Thyroid gland (tissue), 4 donors: ENCODE measurements around the gene CDKN2AIPNL. TPM values are rescaled to one million over a fixed set of nuclear protein-coding genes. Genes with fewer than 3 reads are reported as not detected.

Experiments used
- DNase-seq, 2 donors: peaks; one replicate each; pipeline ENCODE4 v3.0.0-alpha.2; 2019
- H3K27ac ChIP-seq, 3 donors: fragments of 200-600 bp; sonication (generic); 1 replicate in 2 of 3; 2 replicates in 1 of 3; pipeline ENCODE4 v1.5.1; 2016 to 2019; ENCODE audit warnings: mild to moderate bottlenecking in 1 of 3, moderate library complexity in 1 of 3
- H3K27me3 ChIP-seq: fragments of 200-600 bp; sonication (generic); one replicate; pipeline ENCODE4 v1.5.1; 2019
- H3K36me3 ChIP-seq, 2 donors: fragments of 200-600 bp; sonication (generic); one replicate each; pipeline ENCODE4 v1.5.1; 2016 to 2019
- H3K4me1 ChIP-seq, 2 donors: fragments of 200-600 bp; sonication (generic); one replicate each; pipeline ENCODE4 v1.5.1; 2017 to 2019
- H3K4me3 ChIP-seq, 3 donors: fragments of 200-600 bp; sonication (generic); replicated peaks in 1 of 3; 1 replicate in 2 of 3; 2 replicates in 1 of 3; pipeline ENCODE4 v1.5.1; 2016; ENCODE audit warnings: mild to moderate bottlenecking in 1 of 3
- H3K9me3 ChIP-seq: fragments of 200-600 bp; sonication (generic); one replicate; pipeline ENCODE4 v1.5.1; 2017
- CTCF ChIP-seq, 6 experiments: fragments of 200-600 bp in 3 of 6; fragments of 450-650 bp in 3 of 6; sonication (generic) in 3 of 6; IDR thresholded peaks; one replicate each; pipeline ENCODE4 v1.5.1; 2016 to 2019; ENCODE audit warnings: antibody characterized with exemption in 6 of 6, mild to moderate bottlenecking in 2 of 6, inconsistent platforms in 1 of 6, moderate library complexity in 1 of 6
- POLR2A ChIP-seq, 2 donors: fragments of 450-650 bp; IDR thresholded peaks; one replicate each; pipeline ENCODE4 v1.6.1; 2017; ENCODE audit warnings: antibody characterized with exemption in 2 of 2, mild to moderate bottlenecking in 2 of 2, moderate library complexity in 1 of 2
- WGBS, 2 donors: methylation state at CpG; one replicate each; pipeline ENCODE4 v1.1.5; 2017; 5-methylcytosine and 5-hydroxymethylcytosine counted together
- intact Hi-C: fragments of 100-400 bp; cut with DNase I; formaldehyde crosslinking; loops from one replicate; pipeline ENCODE4 v1.15.1; 2023
- total RNA-seq, 4 donors: library from RNA; depleted of rRNA; stranded (reverse); fragments of >200 nt; gene quantifications; one replicate each; pipeline ENCODE4 v1.2.3, GENCODE V29; 2016

CDKN2AIPNL gene
- total RNA-seq, 4 donors from 2014 or later: 27.9 to 42.3 (median 34.8) TPM

- H3K4me3 ChIP-seq: no peak overlapping the region
- WGBS, 2 donors: 91 to 100% methylated on average over 2 of the region's 2 CpGs
- no peak for DNase-seq
- H3K9me3 ChIP-seq: no peaks in the 10 kb centered on the region
- no peak for TF ChIP-seq POLR2A (IDR thresholded peaks at IDR 0.05)
- no peak for TF ChIP-seq CTCF (IDR thresholded peaks at IDR 0.05)
- H3K4me1 ChIP-seq: no peaks in the 10 kb centered on the region
- no peaks in the 10 kb centered on the region for H3K36me3 ChIP-seq
- intact Hi-C loops: no loop called here
- H3K27ac ChIP-seq: no peak overlapping the region
- H3K27me3 ChIP-seq: no peaks in the 10 kb centered on the region
These were observed 8.7 kb upstream of the CDKN2AIPNL start for GRCh38 chr5:134420343-134420742.

GRCh38 chr5:134418958-134419357 lies 7.3 kb upstream of the CDKN2AIPNL start:
- no peak overlapping the region for H3K27ac ChIP-seq
- H3K27me3 ChIP-seq: no peaks in the 10 kb centered on the region
- no peak for DNase-seq
- no peak overlapping the region for H3K4me3 ChIP-seq
- H3K36me3 ChIP-seq: no peaks in the 10 kb centered on the region
- H3K4me1 ChIP-seq: no peaks in the 10 kb centered on the region
- TF ChIP-seq POLR2A (IDR thresholded peaks at IDR 0.05) (no peak), CTCF (IDR thresholded peaks at IDR 0.05) (no peak)
- H3K9me3 ChIP-seq: no peaks in the 10 kb centered on the region
- intact Hi-C loops: loop anchor here (10.0 kb wide), 2 partner anchors 46 to 106 kb away; partner anchors contain the start of gene JADE2
- WGBS, 2 donors: 97 to 99% methylated on average over 3 of the region's 3 CpGs

GRCh38 chr5:134417707-134418106 lies 6.0 kb upstream of the CDKN2AIPNL start:
- Histone ChIP-seq H3K36me3 (no peaks in the 10 kb centered on the region), H3K27me3 (no peaks in the 10 kb centered on the region), H3K4me3 (no peak overlapping the region), H3K9me3 (no peaks in the 10 kb centered on the region), H3K27ac (no peak overlapping the region), H3K4me1 (peaks cover 1 to 3% of the 10 kb centered on the region in 2 donors)
- intact Hi-C loops: loop anchor here (10.0 kb wide), 2 partner anchors 47 to 107 kb away; partner anchors contain the start of gene JADE2
- DNase-seq: no peak
- TF ChIP-seq POLR2A (IDR thresholded peaks at IDR 0.05) (no peak), CTCF (IDR thresholded peaks at IDR 0.05) (no peak)

GRCh38 chr5:134413046-134413445 lies 1.4 kb upstream of the CDKN2AIPNL start:
- TF ChIP-seq POLR2A (IDR thresholded peaks at IDR 0.05) (no peak), CTCF (IDR thresholded peaks at IDR 0.05) (no peak)
- intact Hi-C loops: loop anchor here (10.0 kb wide), 2 partner anchors 52 to 112 kb away; partner anchors contain the start of gene JADE2
- Histone ChIP-seq H3K27ac (peak overlapping the region in 1 of 3 donors; percentile 89), H3K36me3 (no peaks in the 10 kb centered on the region), H3K4me1 (peaks cover 20 to 25% of the 10 kb centered on the region in 2 donors), H3K27me3 (no peaks in the 10 kb centered on the region), H3K9me3 (no peaks in the 10 kb centered on the region), H3K4me3 (no peak overlapping the region)
- WGBS, 2 donors: 89 to 93% methylated on average over 2 of the region's 2 CpGs
- DNase-seq: no peak

GRCh38 chr5:134411228-134411545 lies 494 bp downstream of the CDKN2AIPNL start:
- Histone ChIP-seq H3K27ac (peak overlapping the region in 2 of 3 donors; percentile 86 to 89), H3K4me3 (peak overlapping the region; percentile 55 to 95 (median 88)), H3K27me3 (no peaks in the 10 kb centered on the region), H3K4me1 (peaks cover 20 to 25% of the 10 kb centered on the region in 2 donors), H3K36me3 (no peaks in the 10 kb centered on the region), H3K9me3 (no peaks in the 10 kb centered on the region)
- no peak for TF ChIP-seq POLR2A (IDR thresholded peaks at IDR 0.05)
- no peak for TF ChIP-seq CTCF (IDR thresholded peaks at IDR 0.05)
- intact Hi-C loops: loop anchor here (10.0 kb wide), 2 partner anchors 54 to 114 kb away; partner anchors contain the start of gene JADE2
- no peak for DNase-seq
- WGBS, 2 donors: 8 to 12% methylated on average over 9 of the region's 9 CpGs
